Renal pelvis (tissue), 4 donors: ENCODE measurements around the gene SLC28A3. TPM values are rescaled to one million over a fixed set of nuclear protein-coding genes. Genes with fewer than 3 reads are reported as not detected.
A peak's percentile ranks its signal among the peaks of the same experiment; 100 is the strongest.

Experiments
- DNase-seq: peaks from one replicate; pipeline ENCODE4 v3.0.0-alpha.2; 2013
- polyA plus RNA-seq, 3 donors: library from polyadenylated mRNA; unstranded; fragments of 120-200 nt; gene quantifications; one replicate each; pipeline ENCODE4 v1.2.1, GENCODE V29; 2013; ENCODE audit not compliant: insufficient read length in 3 of 3

Gene SLC28A3
- polyA plus RNA-seq, 3 donors: 0.05 to 0.06 TPM; not detected in 1

DNA sequence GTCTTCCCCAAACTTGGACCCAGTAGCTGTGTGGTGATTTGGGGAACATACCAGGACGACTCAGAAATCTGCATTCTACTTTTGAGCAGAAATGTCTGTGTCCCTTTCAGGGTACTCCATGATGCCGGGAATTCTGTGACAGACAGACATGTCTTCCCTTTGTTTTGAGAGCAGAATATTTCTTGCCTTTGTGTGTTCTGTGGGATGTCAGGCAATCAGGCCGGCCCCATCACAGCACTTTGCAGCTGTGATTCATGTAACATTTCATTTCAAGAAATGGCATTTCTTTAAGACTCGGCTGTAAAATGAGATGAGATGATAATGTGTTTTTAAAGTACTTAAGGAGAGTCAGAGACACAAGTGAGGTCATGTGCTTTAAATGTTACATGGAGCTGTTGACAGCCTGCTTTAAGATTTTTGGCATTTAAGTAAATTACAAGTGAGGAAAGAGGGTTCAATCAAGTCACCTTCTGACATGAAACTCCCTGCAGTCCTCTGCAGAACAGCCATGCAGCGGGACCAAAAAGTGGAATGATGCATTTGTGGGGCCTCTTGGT is 98.7 kb downstream of the SLC28A3 start:
- no peak for DNase-seq

DNA sequence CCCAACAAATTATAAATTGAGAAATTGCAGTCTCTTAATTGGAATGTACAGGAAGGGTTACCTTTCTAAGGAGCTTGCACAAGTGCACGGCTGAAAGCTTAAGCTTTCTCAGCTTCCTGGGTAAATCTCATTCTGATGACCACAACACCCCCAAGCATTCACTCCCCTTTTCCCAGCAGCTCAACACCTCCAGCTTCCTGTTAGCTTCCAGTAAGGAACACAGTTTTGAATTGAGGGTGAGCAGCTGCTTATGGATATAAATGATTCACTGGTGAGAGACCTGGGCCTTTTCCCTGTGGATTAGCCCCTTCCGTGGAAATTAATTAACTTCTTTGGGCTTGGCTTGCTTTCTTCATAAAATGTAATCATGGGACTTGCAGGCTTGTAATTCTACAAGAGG is 101.2 kb downstream of the SLC28A3 start:
- DNase-seq: no peak

DNA sequence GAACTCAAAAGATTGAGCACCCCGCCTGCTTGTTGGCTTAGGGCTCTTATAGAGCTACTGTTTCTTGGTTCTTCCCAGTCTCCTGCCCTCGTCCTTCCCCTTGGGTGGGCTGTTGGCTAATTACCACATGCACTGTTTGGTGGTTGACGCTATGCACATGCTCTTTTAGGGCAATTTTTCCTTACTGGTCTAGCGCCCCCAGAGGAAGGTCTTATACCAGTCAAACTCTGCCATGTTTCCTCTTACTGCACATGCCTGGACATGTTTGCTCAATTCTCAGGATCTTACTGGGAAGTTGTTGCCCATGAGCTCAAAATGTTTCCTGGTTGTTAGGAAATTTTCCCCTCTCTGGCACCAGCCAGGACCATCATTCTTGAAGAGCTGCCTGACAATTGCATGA is 101.9 kb downstream of the SLC28A3 start:
- DNase-seq: no peak

DNA sequence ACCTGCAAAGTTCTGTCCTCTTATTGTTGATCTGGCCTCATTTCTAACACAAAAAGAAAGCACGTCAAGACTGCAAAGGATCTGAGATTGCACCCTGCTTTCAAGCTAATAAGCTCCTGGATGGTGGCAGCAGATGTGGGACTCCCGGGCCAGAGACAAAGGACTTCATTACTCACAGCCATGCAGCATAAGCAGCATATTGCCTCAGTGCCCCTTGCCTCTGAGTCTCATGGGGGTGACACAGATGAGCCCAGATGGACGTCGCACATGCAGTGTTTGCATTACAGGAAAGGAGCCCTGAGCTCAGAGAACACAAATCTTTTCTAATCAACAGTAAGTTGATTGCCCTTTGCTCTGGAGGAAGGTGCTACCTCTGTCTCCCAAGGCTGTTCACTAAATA is 105.0 kb downstream of the SLC28A3 start:
- DNase-seq: no peak

DNA sequence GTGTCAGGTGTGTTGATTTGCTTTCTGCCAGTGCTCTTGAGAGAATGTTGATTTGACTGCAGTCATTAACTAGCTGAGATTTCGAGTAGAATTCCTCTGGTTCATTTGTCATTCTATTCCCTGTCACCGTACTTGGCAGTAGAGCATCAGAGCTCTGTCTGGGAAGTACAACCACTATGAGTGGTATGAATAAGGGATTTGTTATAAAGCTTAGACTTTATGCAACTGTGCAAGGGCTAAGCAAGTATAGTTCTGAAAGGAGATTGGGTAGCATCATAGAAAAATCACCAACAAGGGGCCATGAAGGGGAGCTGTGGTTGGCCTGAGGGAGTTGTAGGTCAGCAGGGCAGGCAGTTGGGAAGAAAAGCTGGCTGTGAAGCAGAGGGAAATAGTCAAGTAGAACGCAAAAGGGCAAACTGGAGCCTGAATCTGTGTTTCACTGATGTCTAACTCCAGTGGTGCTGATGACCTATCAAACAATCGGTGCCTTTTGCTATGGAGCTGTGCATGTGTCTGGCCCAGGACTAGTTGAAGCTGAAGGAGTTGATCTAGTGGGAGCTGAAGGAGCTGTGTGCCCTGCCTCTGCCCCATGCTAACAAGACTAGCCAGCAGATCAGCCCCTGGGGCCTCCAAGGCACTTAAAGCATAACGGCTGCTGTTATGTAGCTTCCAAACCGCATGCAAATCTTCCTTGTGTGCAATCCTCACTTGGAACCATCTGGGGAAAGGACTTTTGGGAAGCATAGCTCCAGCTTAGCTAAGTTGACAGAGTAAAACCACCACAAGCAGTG is 110.0 kb downstream of the SLC28A3 start:
- no peak for DNase-seq

DNA sequence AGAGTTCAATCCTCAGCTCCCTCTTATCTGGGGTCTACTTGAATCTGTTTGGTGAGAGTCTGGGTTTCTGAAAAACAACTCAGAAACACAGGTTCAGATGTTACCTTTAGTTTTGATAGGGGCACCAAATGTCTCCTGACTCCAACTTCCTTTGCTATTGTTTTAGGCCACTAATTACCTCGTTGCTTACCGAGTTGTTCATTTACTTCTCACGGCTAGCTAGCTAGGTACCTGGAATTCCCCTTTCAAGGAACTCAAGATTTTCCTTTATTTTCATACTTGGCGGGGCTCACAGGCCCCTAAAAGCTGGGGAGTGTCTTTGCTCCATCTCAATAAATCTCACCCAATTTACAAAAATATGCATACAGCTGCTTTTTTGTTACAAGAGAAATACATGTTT is 111.4 kb downstream of the SLC28A3 start:
- DNase-seq: no peak

DNA sequence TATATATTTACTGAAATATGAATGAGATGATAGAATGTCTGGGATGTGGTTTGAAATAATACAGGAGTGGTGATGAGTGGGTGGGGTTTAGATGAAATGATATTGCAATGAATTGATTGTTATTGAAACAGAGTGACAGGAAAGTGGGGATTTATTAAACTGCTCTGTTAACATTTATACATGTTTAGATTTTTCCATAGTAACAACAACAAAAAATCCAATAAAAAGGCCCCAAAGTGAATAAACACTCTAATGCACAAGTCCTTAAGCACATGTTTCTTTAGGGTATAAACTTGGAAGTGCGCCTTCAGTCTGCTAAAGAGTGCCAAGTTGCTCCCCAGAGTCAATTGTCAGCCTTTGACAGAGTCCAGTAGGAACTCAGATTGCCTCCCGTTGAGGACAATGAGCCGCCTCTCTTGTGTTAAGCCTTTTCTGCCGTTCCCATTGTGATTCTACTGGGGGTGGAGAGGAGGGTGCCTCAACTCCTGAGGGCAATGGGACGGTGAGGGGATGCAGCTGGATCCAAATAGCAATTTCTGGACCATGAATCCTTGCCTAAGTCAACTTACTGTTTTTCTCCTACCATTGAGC is 112.3 kb downstream of the SLC28A3 start:
- peak; percentile 47 for DNase-seq

DNA sequence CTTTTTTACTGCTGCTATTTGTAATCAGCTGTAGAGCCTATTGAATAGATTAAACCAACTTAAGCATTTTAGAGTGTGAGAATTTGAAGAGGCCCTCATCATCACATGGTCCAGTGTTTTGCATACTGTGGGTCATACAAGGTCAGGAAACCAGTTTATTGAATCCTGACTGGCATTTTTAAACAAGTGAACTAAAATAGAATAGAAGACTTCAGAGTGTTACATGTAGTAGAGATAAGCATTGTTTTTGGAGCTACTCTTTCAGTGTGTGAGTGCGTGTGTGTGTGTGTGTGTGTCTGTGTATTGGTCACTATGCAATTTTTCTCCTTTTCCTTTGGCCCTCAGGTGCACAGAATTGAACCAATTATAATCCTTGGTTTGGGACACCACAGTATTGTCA is 114.4 kb downstream of the SLC28A3 start:
- no peak for DNase-seq
